Epithelial cell of esophagus (primary cell): Measurements from ENCODE around the gene GALNT3.

ENCODE experiments used
- DNase-seq: peaks from one replicate; pipeline ENCODE4 v3.0.0; 2010; ENCODE audit warnings: low read depth
- H3K4me3 ChIP-seq: 2 replicates; pipeline ENCODE4 v1.5.1; 2011; ENCODE audit warnings: mild to moderate bottlenecking, low read length, control low read depth
- CTCF ChIP-seq: IDR thresholded peaks from 2 replicates; pipeline ENCODE4 v1.5.1; 2011; ENCODE audit warnings: low read depth, mild to moderate bottlenecking, low read length, control low read depth, inconsistent platforms; ENCODE audit not compliant: insufficient read depth; ENCODE audit errors: missing control alignments

Gene GALNT3

GRCh38 chr2:165777522-165778186, 16.4 kb downstream of the GALNT3 start:
- no peak overlapping the region for H3K4me3 ChIP-seq
- no peak for TF ChIP-seq CTCF
- no peak for DNase-seq

- no peak for TF ChIP-seq CTCF
- DNase-seq = no peak
- H3K4me3 ChIP-seq = no peak overlapping the region
Observed at GRCh38 chr2:165776796-165777195, 17.3 kb downstream of the GALNT3 start.

GRCh38 chr2:165776013-165776412, 18.0 kb downstream of the GALNT3 start:
- TF ChIP-seq CTCF = no peak
- no peak overlapping the region for H3K4me3 ChIP-seq
- no peak for DNase-seq

- no peak overlapping the region for H3K4me3 ChIP-seq
- DNase-seq = no peak
- no peak for TF ChIP-seq CTCF
Observed at GRCh38 chr2:165773684-165774083, 20.4 kb downstream of the GALNT3 start.

GRCh38 chr2:165772183-165772582, 21.9 kb downstream of the GALNT3 start:
- TF ChIP-seq CTCF = no peak
- H3K4me3 ChIP-seq = no peak overlapping the region
- DNase-seq = no peak

GRCh38 chr2:165766326-165766927, 27.6 kb downstream of the GALNT3 start:
- no peak for TF ChIP-seq CTCF

GRCh38 chr2:165762723-165763122, 31.3 kb downstream of the GALNT3 start:
- TF ChIP-seq CTCF = no peak
- no peak overlapping the region for H3K4me3 ChIP-seq
- no peak for DNase-seq

More at GRCh38 chr2:165766326-165766927, 27.6 kb downstream of the GALNT3 start:
- H3K4me3 ChIP-seq = no peak overlapping the region
- no peak for DNase-seq
